Keratinocyte (primary cell): ENCODE measurements around the gene UBE2B. TPM values are rescaled to one million over a fixed set of nuclear protein-coding genes. Genes with fewer than 3 reads are reported as not detected.

Source experiments
- DNase-seq: peaks from one replicate; pipeline ENCODE4 v3.0.0-alpha.2; 2011; ENCODE audit warnings: low read depth, missing footprints, low spot score
- FAIRE-seq: peaks from 2 replicates; lab custom pipeline; 2011; peaks lifted over from hg19 to GRCh38; lab: Jason Lieb, UNC
- H2AFZ ChIP-seq: 2 replicates; pipeline ENCODE4 v1.6.0; 2012; ENCODE audit warnings: low read length, control low read depth, inconsistent platforms; ENCODE audit not compliant: control insufficient read depth
- H3K27ac ChIP-seq: 2 replicates; pipeline ENCODE4 v1.5.1; 2011; ENCODE audit warnings: low read length; ENCODE audit not compliant: control insufficient read depth, insufficient read depth
- H3K27me3 ChIP-seq: 3 replicates; pipeline ENCODE4 v1.6.0; 2011; ENCODE audit warnings: low read length; ENCODE audit not compliant: control insufficient read depth, insufficient read depth; ENCODE audit errors: extremely low read depth
- H3K36me3 ChIP-seq, 2 experiments: 2 replicates in 1 of 2; 3 replicates in 1 of 2; pipeline ENCODE4 v1.5.1; 2011; ENCODE audit warnings: low read length in 2 of 2, mild to moderate bottlenecking in 1 of 2; ENCODE audit not compliant: control insufficient read depth in 2 of 2, insufficient read depth in 2 of 2; ENCODE audit errors: extremely low read depth in 1 of 2
- H3K4me1 ChIP-seq: 3 replicates; pipeline ENCODE4 v1.5.1; 2011; ENCODE audit warnings: low read length; ENCODE audit not compliant: control insufficient read depth, insufficient read depth; ENCODE audit errors: extremely low read depth
- H3K4me2 ChIP-seq: 3 replicates; pipeline ENCODE4 v1.6.0; 2011; ENCODE audit warnings: low read depth, low read length; ENCODE audit not compliant: control insufficient read depth, insufficient read depth; ENCODE audit errors: extremely low read depth
- H3K4me3 ChIP-seq, 3 experiments: fragments of 200-600 bp in 1 of 3; sonication (generic) in 1 of 3; 2 replicates in 2 of 3; 3 replicates in 1 of 3; pipeline ENCODE4 v1.5.1; 2011 to 2016; ENCODE audit warnings: low read length in 3 of 3, mild to moderate bottlenecking in 3 of 3, control low read depth in 2 of 3, inconsistent platforms in 1 of 3, low read depth in 1 of 3, mixed read lengths in 1 of 3, mixed run types in 1 of 3, moderate library complexity in 1 of 3; ENCODE audit not compliant: control insufficient read depth in 2 of 3, insufficient read depth in 2 of 3; ENCODE audit errors: extremely low read depth in 1 of 3
- H3K79me2 ChIP-seq: 2 replicates; pipeline ENCODE4 v1.6.0; 2012; ENCODE audit warnings: low read length; ENCODE audit not compliant: control insufficient read depth, insufficient read depth
- H3K9ac ChIP-seq: 3 replicates; pipeline ENCODE4 v1.6.0; 2011; ENCODE audit warnings: low read length; ENCODE audit not compliant: control insufficient read depth, insufficient read depth; ENCODE audit errors: extremely low read depth
- H3K9me1 ChIP-seq: 3 replicates; pipeline ENCODE4 v1.6.0; 2011; ENCODE audit warnings: low read length; ENCODE audit not compliant: control insufficient read depth, insufficient read depth; ENCODE audit errors: extremely low read depth
- H3K9me3 ChIP-seq: 2 replicates; pipeline ENCODE4 v1.5.1; 2012; ENCODE audit warnings: low read depth, low read length; ENCODE audit not compliant: control insufficient read depth
- H4K20me1 ChIP-seq: 3 replicates; pipeline ENCODE4 v1.6.0; 2011; ENCODE audit warnings: low read length; ENCODE audit not compliant: control insufficient read depth, insufficient read depth; ENCODE audit errors: extremely low read depth
- CTCF ChIP-seq, 3 experiments: IDR thresholded peaks in 1 of 3; conservative IDR thresholded peaks in 1 of 3; optimal IDR thresholded peaks in 1 of 3; 2 replicates in 2 of 3; 3 replicates in 1 of 3; pipeline versions ENCODE3 to v1.5.1; 2011; ENCODE audit warnings: low read length in 3 of 3, mild to moderate bottlenecking in 3 of 3, moderate library complexity in 2 of 3, control low read depth in 1 of 3, inconsistent platforms in 1 of 3; ENCODE audit not compliant: insufficient read depth in 2 of 3; ENCODE audit errors: extremely low read depth in 1 of 3
- EZH2 ChIP-seq: IDR thresholded peaks from one replicate; pipeline ENCODE4 v1.6.1; 2012; ENCODE audit warnings: inconsistent platforms, mild to moderate bottlenecking, low read length, moderate library complexity
- dilution Hi-C: fragments of 300-500 bp; cut with MboI; formaldehyde crosslinking; loops from one replicate; pipeline ENCODE4 v1.7.0; 2020; ENCODE audit warnings: low sequenced_read_pairs; ENCODE audit not compliant: extremely low pct_ligation_motif_present
- polyA plus RNA-seq, 5 experiments: library from polyadenylated mRNA; depleted of rRNA in 3 of 5; stranded (reverse) in 3 of 5; stranded (forward) in 1 of 5; unstranded in 1 of 5; fragments of >200 nt; gene quantifications; 1 replicate in 1 of 5; 2 replicates in 3 of 5; 3 replicates in 1 of 5; pipeline versions ENCODE4 v1.2.1 to v1.2.3, GENCODE V29; 2011 to 2012; ENCODE audit warnings: missing spikeins in 2 of 5, low read depth in 1 of 5, low replicate concordance in 1 of 5

The UBE2B gene
- polyA plus RNA-seq, 1 donor (not counting 4 experiments of a cell fraction or from before 2014, with no cell fraction given): 73.5 TPM

GRCh38 chr5:134396274-134396673, 24.9 kb downstream of the UBE2B start:
- Histone ChIP-seq H3K9me1 (no peaks in the 10 kb centered on the region), H2AFZ (no peak overlapping the region), H3K27ac (no peak overlapping the region), H4K20me1 (no peaks in the 10 kb centered on the region), H3K4me1 (no peaks in the 10 kb centered on the region), H3K9me3 (no peaks in the 10 kb centered on the region), H3K4me3 (no peak overlapping the region), H3K9ac (no peak overlapping the region), H3K27me3 (no peaks in the 10 kb centered on the region), H3K36me3 (peaks cover 15 to 25% of the 10 kb centered on the region in 2 experiments), H3K4me2 (no peak overlapping the region), H3K79me2 (no peaks in the 10 kb centered on the region)
- DNase-seq (no peak), FAIRE-seq (no peak)
- dilution Hi-C loops: no loop called here
- no peak for TF ChIP-seq CTCF (optimal IDR thresholded peaks at IDR 0.05 in 1 of 3, IDR thresholded peaks at IDR 0.05 in 1 of 3, conservative IDR thresholded peaks at IDR 0.05 in 1 of 3; ENCODE audit: extremely low read depth in 1 of 3, insufficient read depth in 2 of 3, low read length in 3 of 3)
- TF ChIP-seq EZH2: no peak

- Histone ChIP-seq H3K9ac (no peak overlapping the region), H3K9me3 (no peaks in the 10 kb centered on the region), H3K79me2 (no peaks in the 10 kb centered on the region), H3K27ac (no peak overlapping the region), H3K4me1 (no peaks in the 10 kb centered on the region), H3K36me3 (peaks cover 10 to 30% of the 10 kb centered on the region in 2 experiments), H3K9me1 (no peaks in the 10 kb centered on the region), H4K20me1 (no peaks in the 10 kb centered on the region), H3K27me3 (no peaks in the 10 kb centered on the region), H3K4me2 (no peak overlapping the region), H3K4me3 (no peak overlapping the region), H2AFZ (no peak overlapping the region)
- dilution Hi-C loops: no loop called here
- DNase-seq: no peak
- no peak for FAIRE-seq
- TF ChIP-seq CTCF (optimal IDR thresholded peaks at IDR 0.05 in 1 of 3, IDR thresholded peaks at IDR 0.05 in 1 of 3, conservative IDR thresholded peaks at IDR 0.05 in 1 of 3; ENCODE audit: extremely low read depth in 1 of 3, insufficient read depth in 2 of 3, low read length in 3 of 3) (no peak), EZH2 (no peak)
Observed at GRCh38 chr5:134397196-134397595, 25.8 kb downstream of the UBE2B start.
